ENCODE data around the gene MRPL47.

The MRPL47 gene

DNA sequence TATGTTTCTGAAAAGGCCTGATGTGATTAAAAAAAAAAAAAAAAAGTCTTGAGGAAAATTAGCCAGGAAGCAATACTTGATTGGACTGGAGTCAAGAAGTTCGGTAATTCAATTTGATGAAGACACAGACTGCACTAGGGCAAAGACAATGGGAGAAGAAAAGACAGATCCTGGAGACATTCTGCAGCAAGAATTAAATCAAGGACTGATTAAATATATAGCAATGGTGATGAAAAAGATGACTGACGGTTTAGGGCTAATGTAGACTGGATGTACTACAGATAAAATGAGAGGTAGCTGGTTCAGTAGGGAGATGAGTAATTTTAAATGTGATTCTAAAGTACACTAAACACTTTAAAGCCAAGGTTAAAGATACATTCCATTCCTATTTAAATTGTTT lies 13.8 kb downstream of the MRPL47 start:
- no peak for DNase-seq (ENCODE audit: low spot score)

DNA sequence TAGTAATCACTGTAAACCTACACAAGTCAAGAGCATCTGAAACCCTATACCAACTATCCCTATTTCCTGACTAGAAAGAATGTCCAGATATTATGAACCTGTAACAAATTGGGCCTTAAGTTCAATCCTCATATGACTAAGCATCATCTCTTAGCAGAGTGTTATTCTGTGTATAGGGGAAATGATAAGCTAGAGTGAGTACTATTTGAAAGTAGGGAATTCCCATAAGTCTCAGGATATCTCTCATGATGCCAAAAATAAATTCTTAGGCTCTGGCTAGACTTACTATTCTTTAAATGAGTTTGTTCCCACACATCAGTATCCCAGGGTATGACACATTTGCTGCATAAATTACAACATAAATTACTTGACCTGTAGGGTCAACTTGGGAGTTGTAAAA lies 15.3 kb downstream of the MRPL47 start:
- no peak for DNase-seq (ENCODE audit: low spot score)

DNA sequence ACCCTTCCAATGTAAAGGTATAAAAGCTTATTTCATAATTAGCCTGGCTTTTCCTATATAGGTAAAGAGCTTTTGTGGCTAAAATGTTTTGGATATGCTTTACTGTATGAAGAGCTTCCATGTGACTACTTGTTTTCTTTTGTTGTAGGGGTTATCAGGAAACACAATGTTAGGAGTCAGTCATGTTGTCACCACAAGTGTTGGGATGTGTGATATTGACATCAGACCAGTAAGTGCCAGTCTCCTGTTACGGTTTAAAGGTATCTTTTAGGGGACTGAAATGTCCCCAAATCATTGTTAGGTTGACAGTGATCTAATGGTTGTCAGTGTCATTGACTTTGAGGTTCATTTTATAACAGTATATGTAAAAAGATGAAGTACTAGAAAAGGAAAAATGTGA lies 23.4 kb downstream of the MRPL47 start:
- DNase-seq (ENCODE audit: low spot score) = no peak

DNA sequence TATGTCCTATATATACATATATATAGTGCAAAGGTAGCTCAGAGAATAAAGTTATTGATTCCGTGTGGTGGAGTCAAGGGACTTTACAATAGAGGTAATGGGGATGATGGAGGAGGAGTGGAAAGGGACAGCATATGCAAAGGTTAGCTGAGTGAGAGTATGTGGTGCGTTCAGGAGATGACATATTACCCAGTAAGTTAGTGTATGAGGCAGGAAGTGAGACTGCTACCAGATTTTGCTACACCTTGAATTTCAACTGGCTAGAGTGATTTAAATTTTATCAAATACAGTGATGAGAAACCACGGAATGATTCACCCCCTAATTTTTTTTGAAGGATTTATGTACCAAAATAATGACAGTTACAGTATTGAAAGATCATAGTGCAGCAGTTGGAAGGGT lies 38.9 kb downstream of the MRPL47 start:
- no peak for DNase-seq (ENCODE audit: low spot score)

DNA sequence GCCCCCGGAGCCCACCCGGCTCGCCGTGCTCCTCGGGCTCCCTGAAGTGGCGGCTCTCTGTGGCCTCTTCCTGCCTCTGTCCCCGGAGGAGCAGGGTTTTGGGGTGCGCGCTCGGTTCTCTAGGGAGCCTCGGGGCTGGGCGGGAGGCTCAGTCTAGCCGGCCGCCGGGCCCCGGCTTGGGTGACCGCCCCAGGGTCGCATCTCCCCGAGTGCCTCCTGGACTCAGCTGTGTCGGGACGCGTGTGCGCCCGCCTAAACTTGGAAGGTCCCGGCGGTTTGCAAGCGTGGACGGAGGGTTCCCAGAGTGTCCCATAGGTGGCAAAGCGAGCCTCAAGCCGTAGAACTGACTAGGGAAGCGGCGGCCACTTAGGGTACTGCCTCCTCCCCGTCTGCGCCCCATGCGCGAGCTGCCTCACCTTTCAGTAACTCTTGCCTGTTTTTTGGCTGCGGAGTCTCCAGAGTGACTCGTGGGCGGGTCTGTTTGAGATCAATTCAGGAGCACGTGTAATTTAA lies 41.1 kb downstream of the MRPL47 start:
- DNase-seq (ENCODE audit: low spot score) = peak; percentile 88

DNA sequence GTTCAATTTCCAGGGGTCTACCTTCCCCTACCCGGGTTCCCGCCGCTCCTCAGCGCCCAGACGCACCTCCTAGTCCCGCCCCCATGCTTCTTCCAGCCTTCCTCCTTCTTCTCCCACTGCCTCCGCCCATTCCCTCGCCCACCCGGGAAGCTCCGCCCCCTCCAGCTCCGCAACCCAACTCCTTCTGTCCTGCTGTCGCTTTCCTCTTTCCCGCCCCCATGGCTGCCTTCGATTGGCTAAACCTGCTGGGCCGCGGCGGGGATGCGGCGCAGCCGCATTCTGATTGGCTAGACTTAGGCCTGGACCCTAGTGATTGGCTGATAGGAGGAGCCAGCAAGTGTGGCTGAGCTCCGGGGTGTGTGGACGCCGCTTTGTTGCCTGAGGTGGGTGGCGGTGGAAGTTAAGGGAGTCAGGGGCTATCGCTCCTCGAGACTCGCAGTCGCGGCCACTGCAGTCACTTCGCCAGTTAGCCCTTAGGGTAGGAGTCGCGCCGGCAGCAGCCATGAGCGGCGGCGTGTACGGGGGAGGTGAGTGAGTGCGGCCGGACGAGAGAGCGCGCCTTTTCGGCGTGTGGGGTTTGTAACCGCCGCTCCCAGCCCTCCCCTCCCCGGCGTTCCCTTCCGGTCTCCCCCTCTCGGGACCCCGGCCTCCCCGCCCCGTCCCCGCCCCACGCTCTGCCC lies 41.7 kb downstream of the MRPL47 start, which contains the start of gene ACTL6A:
TSS of gene ACTL6A (plus strand) at position 336 of the 680 bp plus-strand sequence. CDS start at position 503, 167 bp downstream.
- DNase-seq (ENCODE audit: low spot score) = peak; percentile 100

DNA sequence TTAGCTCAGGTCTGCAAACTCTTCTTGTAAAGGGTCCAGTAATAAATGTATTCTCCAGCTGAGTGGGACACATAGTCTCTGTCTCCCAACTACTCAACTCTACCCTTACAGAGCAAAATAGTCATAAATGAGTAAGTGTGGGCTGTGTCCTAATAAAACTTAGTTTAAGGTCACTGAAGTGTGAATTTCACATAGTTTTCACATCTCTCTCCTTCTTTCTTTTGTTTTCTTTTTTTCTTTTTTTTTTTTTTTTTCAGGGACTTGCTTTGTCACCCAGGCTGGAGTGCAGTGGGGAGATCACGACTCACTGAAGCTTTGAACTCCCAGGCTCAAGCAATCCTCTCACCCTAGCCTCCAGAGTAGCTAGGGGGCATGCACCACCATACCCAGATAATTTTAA lies 43.6 kb downstream of the MRPL47 start:
- no peak for DNase-seq (ENCODE audit: low spot score)

DNA sequence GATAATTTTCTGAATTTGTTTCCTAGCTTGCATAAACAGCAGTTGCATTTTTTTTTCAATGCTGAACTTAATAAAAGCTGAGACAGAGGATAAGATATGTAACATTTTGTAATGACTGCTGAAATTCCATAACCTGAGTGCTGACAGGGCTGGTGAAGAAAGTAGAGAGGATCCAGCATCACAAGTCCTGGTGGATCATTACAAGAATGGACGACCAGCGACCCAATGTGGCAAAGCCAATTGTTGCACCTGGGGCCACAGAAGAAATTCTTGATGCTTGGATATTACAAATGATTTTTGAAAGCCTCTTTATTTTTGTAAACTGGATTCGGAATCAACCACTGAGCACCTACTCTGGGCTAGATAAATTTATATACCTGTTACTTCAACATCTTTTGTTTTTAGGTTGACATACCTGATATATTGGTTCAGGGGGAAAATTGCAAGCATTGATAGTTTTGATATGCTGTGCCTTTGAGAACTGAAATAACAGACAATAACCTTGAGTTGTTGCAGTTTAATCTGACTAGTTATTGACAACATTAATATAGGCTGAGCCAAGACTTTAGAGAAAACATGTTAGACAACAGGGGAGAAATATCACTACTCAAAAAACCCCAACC lies 45.6 kb downstream of the MRPL47 start:
- DNase-seq (ENCODE audit: low spot score) = peak; percentile 82

DNA sequence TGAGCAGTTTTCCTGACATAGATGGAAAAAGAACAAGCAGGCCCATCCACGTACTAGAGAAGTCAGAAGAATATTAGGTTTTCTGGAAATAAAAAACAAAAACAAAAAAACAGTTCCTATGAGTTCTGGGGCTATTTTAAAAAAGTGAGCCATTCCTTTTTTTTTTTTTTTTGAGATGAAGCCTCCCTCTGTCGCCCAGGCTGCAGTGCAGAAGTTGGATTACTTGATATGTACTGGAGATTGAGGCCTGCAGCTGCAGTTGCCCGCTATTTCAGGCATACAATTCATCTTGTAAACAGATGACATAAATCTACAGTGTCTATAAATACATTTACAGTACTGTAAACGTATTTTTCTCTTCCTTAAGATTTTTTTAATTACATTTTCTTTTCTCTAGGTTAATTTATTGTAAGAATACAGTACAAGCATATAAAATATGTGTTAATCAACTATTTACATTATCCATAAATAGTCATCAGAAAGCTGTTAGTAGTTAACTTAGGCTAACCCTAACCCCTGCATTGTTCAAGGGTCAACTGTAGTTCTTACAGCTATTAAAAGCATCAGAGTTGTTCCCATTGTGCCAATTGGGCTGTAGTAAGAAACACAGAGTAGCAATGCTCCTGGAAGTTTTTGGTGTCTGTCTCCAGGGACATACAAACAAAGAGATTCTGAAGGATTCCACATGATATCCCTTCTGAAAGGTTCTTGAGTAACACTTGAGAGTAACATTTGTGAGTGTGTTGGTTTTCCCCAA lies 52.9 kb downstream of the MRPL47 start:
- no peak for DNase-seq (ENCODE audit: low spot score)

DNA sequence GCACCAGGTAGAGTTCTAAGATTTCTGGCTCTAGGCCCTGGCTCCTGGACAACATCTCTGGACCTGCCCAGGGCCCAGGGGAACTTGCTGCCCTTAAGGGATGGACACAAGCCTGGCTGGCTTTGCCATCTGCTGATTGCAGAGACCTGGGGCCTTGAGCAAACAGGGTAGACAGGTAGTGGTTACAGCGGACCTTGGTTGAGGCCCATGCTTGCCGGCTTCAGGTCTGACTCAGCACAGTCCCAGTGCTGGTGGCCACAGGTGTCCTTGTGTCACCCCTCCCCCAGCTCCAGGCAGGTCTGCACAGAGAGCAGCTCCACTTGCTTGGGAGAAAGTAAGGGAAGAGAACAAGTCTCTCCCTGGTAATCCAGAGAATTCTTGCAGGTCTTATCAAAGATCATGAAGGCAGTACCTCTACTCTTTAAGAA lies 57.6 kb downstream of the MRPL47 start:
- DNase-seq (ENCODE audit: low spot score) = no peak

DNA sequence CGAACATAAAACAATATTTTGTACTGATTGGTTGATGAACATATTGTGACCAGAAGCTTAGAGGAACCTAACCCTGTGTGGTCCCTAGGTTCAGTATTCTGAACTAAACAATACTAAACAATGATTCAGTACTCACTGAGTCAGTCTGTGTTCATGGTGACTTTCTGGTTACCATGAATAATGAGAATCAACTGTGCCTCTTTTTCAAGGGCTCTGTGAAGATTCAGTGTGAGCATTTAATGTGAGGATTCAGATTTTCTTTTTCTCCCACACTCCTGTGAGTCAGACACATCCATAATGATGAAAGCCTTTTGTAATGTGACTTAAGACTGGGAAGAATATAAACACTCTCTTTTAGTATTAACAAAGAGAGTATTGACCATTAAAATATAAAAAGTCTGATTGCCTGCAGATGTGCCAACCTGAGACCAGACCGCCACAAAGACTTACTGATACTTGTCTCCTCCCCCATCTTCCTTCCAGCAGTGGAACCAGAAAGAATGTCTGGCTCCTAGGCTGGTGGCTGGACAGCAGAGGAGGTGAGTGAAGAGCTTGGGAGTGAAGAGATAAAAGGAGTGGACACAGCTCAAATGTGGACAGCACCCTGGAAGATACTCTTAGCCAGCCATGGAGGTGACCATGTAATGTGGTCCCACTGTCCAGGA lies 59.3 kb downstream of the MRPL47 start:
- peak; percentile 48 for DNase-seq (ENCODE audit: low spot score)

DNA sequence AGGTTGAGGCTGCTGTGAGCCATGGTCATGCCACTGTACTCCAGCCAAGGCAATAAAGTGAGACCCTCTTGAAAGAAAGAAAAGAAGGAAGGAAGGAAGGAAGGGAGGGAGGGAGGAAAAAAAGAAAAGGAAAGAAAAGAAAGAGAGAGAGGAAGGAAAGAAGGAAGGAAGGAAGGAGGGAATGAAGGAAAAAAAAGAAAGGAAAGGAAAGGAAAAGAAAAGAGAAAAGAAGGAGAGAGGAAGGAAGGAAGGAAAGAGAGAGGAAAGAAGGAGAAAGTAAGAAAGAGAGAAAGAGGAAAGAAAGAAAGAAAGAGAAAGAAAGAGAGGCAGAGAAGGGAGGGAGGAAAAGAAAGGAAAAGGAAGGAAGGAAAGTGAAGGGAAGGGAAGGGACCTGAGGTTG lies 62.1 kb downstream of the MRPL47 start:
- no peak for DNase-seq (ENCODE audit: low spot score)

DNA sequence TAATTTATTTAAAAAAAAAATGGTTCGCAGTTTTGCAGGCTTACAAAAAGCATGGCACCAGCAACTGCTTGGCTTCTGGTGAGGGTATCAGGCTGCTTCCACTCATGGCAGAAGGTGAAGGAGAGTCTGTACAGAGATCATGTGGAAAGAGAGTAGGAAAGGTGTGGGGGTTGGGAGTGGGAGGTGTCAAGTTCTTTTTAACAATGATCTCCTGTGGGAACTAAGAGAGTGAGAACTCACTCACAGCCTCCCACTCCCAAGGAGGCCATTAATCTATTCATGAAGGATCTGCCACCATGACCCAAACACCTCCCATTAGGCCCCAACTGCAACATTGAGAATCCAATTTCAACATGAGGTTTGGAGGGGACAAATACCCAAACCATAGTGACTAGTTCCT lies 62.8 kb downstream of the MRPL47 start:
- no peak for DNase-seq (ENCODE audit: low spot score)

DNA sequence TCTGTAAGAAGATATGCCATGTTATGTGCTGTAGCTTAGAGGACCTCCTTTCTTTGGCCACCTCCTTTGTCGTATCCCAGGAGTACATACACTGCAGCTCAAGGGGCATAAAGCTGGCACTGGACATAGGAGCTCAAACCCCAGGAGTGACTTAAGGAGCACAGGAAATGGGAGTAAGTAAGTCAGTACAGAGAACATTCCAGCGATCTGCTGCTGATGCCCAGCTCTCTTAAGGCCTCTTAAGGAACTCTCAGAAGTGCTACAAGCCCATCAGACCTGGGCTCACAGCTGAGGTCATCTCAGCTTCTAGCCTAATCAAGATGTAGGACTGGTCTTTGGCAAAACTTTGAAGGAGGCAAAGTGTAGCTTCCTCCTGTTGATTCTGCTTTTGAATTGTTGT lies 63.3 kb downstream of the MRPL47 start:
- no peak for DNase-seq (ENCODE audit: low spot score)
